AG10803 (cell line): Measurements from ENCODE around the gene S100A7A.

ENCODE experiments used
- DNase-seq: peaks from one replicate; pipeline ENCODE4 v3.0.0; 2010; ENCODE audit warnings: low read depth
- H3K4me3 ChIP-seq: 2 replicates; pipeline ENCODE4 v1.5.1; 2011; ENCODE audit warnings: mild to moderate bottlenecking, low read length, control low read depth
- CTCF ChIP-seq: conservative IDR thresholded peaks from 2 replicates; pipeline ENCODE4 v1.5.1; 2011; ENCODE audit warnings: mild to moderate bottlenecking, low read length, control low read depth, inconsistent platforms

Gene S100A7A

DNA sequence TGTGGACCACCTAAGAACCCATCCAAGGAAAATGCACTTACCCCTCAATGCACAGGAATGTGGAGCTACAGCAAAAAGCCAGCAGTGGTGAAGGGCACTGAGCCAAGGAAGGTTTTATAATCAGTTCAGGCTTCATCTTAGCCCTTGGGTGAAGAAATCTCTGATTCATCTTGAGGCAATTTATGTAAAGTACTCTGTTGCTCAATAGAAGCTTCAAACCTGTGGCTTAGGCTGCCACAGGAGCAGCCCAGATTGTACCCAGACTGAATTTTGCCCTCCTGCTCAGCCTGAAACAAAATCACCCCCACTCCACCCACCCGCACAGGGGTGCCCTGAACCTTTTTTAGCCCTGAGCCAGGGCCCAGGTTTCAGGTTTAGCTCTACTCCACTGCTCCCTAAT is 40.8 kb upstream of the S100A7A start, which contains the start of gene S100A12:
S100A12 (minus strand) TSS at position 111 of the 400 bp plus-strand sequence. CDS start 1,029 bp downstream, outside the sequence.
- H3K4me3 ChIP-seq = no peak within 1 kb of the TSS
- no peak for TF ChIP-seq CTCF
- DNase-seq = peak; percentile 91

GRCh38 chr1:153379591-153379990 is 36.7 kb upstream of the S100A7A start:
- no peak for DNase-seq
- TF ChIP-seq CTCF = no peak
- H3K4me3 ChIP-seq = no peak overlapping the region

DNA sequence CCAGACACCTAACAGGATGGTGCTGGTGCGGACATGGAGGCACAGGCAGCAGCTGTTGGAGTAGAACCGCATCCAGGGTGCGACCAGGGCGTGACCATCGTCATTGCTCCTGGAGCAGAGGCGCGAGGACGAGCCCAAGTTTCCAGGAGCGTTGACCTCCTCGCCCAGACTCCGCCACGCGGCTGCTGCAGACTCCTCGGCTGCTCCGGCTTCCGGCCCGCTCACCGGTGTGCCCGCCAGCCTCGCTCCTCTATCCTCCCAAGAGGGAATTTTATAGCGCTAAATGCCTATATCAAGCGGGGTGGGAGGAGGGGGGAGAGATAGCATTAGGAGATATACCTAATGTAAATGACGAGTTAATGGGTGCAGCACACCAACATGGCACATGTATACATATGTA is 35.6 kb upstream of the S100A7A start:
- no peak for TF ChIP-seq CTCF
- no peak overlapping the region for H3K4me3 ChIP-seq
- no peak for DNase-seq

DNA sequence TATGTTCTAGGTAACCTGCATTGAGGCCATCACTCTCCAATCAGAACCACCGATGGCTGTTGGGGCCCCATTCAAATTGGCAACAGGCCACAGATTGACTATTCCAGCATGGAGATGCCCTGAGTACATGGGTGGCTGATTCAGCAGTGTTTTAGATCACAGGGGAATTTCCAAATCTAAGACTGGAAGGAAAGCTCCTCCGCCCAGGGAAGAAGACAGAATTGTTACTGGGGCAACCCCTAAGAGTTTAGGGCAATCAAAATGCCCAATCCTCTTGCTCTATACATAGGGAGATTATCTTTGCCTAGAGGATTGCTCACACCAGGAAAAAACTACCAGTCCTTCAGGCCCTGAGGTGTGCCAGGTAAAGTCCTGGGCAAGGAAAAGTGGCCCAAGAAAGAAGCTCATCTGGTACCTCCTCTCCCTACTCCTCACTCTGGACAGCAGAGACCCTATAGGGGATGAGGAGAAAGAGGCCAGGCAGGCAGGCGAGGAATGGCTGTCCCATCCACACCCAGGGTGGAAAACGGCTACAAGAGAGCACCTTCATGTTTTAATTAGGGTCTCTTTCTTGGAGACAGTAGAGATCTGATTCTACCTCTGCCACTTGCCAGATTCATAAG is 31.3 kb upstream of the S100A7A start:
- no peak for TF ChIP-seq CTCF
- DNase-seq = no peak

GRCh38 chr1:153386500-153386901 is 29.8 kb upstream of the S100A7A start:
- no peak for TF ChIP-seq CTCF
- no peak for DNase-seq

More for the DNA sequence above, 31.3 kb upstream of the S100A7A start:
- H3K4me3 ChIP-seq = no peak overlapping the region

DNA sequence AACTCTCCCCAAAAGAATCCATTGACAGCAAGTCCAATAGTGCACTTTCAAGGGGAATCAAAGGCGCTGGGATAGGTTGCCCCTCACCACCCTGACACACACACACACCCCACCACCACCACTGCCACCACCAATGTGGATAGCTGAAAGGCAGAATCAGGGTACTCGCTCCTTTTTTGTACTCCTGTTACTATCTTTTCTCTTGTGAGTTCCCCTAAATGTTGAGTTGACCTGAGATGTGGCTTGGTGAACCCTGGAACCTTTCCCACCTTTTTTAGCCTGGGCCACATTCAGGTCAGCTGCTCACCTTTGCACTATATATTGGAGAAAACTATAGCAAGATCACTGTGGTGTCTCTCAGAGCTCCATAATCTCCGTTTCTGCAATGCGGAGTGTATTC is 29.3 kb upstream of the S100A7A start:
- no peak for TF ChIP-seq CTCF

More at GRCh38 chr1:153386500-153386901, 29.8 kb upstream of the S100A7A start:
- H3K4me3 ChIP-seq = no peak overlapping the region

DNA sequence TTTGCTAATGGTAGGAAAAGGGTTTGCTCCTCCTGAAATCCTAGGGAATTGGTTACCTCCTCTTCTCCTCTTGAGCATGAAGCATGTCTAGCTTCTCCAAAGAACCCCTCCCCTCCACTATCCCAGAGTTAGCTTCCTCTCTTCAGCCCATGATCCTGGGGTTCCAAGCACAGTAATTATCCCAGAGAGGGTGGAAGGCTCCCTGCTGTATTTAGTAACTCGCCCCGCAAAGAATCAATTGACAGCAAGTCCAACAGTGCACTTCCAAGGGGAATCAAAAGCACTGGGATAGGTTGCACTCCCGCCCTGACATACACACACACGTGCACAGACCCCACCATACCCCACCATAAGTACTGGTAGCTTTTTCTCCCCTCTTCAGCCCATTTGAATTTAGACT is 28.5 kb upstream of the S100A7A start:
- no peak overlapping the region for H3K4me3 ChIP-seq
- TF ChIP-seq CTCF = no peak
- DNase-seq = no peak

More for the DNA sequence above, 29.3 kb upstream of the S100A7A start:
- no peak overlapping the region for H3K4me3 ChIP-seq
- no peak for DNase-seq
